HK-2 (cell line): ENCODE measurements around the gene ATP8A2.
"Not testable (repeated sequence)": the region's sequence is repeated elsewhere in the genome, so short reads cannot be mapped to it uniquely, and the experiment has no call there.

ENCODE experiments used
- DNase-seq: peaks from one replicate; pipeline ENCODE4 v3.0.0-alpha.2; 2018; ENCODE audit not compliant: unreplicated experiment

The ATP8A2 gene

DNA sequence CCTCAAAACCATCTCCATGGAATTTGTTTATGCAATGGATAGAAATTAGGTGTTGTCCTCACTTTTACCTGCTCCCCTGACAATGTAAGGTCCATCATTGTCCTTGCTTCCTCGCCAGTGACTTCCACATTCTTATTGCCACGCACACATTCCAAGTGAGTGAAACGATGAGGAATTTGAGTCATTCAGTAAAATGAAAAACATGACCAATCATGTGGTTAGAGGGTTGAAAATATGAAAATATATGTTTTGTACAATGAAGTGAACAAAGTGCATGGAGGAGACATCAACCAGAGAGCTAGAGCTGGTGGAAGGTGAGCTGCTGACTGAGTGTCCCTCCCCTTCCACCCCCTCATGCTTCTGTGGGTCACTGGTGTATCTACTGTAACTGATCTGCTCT is 91.7 kb downstream of the ATP8A2 start:
- DNase-seq = no peak

- no peak for DNase-seq
These were observed 95.1 kb downstream of the ATP8A2 start for GRCh38 chr13:25466880-25467279.

- DNase-seq = no peak
These were observed 96.8 kb downstream of the ATP8A2 start for GRCh38 chr13:25468325-25469168.

- DNase-seq = no peak
These were observed 97.4 kb downstream of the ATP8A2 start for GRCh38 chr13:25469169-25469525.

DNA sequence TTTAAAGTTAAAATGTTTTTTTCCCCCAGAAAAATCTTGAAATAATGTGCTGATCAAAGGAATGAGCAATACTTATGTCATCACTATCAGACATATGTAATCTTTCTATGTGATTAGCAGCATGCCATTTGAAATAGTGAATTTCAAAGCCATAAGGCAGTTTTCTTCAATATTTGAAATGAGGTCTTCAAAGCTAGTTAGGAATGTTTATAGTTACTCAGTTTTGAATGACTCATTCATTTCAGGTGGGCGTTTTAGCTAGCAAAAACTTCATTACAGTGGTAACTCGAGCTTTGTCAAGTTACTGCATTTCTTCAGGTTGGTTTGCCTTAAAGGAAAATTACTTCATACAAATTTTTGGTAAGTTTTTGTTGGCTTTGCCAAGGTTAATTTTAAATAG is 102.1 kb downstream of the ATP8A2 start:
- no peak for DNase-seq

- no peak for DNase-seq
These were observed 106.4 kb downstream of the ATP8A2 start for GRCh38 chr13:25478186-25478585.

DNA sequence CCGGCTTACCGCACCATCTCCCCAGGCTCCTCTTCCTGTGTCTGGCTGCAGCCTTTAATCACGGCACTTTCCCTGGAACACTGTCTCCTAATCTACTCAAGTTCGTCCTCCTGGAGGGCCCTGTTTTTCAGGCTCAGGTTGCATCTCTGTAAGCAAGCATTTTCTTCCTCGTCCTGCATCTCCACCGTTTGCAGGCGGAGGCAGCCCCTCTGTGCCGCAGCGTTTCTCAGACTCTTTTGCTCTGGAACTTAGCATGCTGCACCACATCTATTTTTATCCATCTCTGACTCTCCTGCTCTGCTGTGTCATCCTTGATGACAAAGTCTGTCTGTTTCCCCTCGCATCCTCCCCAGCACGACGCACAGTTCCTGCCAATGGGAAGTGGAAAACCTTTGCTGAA is 117.5 kb downstream of the ATP8A2 start:
- no peak for DNase-seq

- DNase-seq = no peak
These were observed 118.5 kb downstream of the ATP8A2 start for GRCh38 chr13:25490236-25490635.

GRCh38 chr13:25493931-25494640 is 122.3 kb downstream of the ATP8A2 start:
- DNase-seq = no peak

- no peak for DNase-seq
These were observed 123.1 kb downstream of the ATP8A2 start for GRCh38 chr13:25494698-25495411.

GRCh38 chr13:25501231-25501630 is 129.5 kb downstream of the ATP8A2 start:
- DNase-seq = no peak

DNA sequence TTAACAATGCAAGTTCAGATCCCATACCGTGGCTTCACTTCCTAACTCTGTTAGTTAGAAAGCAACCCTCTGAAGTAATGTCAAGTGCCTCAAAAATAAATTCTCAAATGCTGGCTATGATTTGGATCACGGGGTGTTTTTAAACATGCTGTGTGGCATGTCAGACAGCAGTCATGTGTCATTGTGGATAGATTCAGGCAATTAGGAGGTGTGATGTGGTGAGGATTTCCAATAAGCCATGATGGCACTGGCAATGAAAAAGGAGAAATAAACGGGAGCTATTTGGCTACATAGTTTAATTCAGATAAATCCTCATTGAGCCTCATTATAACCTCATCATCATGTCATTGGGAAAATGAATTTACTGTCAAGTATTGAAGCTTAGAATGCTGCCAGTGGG is 130.3 kb downstream of the ATP8A2 start:
- DNase-seq = no peak

DNA sequence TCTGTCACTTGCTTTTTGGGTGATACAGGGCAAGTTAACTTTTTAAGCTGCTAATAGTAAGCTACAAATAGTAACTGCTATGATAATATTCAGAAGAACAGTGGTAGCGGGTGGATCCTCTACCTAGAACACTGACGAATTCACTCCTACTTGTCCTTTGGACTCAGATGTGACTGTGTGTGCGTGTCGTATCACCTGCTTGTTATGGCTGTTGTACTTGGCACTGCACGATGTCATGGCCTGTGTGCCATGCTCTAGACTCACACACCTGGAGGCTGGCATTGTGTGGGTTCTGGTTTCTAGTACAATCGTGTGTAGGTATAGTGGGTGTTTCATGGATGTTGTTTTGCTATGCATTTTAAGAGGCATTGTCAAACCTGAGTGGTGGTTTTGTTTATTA is 130.8 kb downstream of the ATP8A2 start:
- no peak for DNase-seq

- no peak for DNase-seq
These were observed 132.1 kb downstream of the ATP8A2 start for GRCh38 chr13:25503856-25504255.

DNA sequence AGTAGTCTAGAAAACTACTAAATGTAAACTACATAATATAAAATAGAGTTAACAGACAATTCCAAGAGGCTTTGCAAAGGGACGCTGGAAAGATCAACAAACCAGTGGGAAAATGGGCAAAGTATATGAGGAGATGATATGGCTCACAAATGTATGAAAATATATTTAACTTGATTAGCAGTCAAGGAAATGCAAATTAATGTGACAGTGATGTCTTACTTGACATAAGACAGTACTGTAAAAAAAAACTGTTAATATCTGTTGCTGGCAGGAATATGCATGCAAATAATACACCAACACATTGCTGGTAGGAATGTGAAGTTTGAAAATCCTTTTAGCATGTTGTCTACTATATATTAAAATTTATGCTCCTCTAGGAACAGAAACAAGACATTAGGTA is 136.1 kb downstream of the ATP8A2 start:
- no peak for DNase-seq

DNA sequence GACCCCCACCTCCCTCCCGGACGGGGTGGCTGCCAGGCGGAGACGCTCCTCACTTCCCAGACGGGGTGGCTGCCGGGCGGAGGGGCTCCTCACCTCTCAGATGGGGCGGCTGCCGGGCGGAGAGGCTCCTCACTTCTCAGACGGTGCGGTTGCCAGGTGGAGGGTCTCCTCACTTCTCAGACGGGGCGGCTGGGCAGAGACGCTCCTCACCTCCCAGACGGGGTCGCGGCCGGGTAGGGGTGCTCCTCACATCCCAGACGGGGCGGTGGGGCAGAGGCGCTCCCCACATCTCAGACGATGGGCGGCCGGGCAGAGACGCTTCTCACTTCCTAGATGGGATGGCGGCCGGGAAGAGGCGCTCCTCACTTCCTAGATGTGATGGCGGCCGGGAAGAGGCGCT is 141.3 kb downstream of the ATP8A2 start:
- DNase-seq = not testable (repeated sequence)

DNA sequence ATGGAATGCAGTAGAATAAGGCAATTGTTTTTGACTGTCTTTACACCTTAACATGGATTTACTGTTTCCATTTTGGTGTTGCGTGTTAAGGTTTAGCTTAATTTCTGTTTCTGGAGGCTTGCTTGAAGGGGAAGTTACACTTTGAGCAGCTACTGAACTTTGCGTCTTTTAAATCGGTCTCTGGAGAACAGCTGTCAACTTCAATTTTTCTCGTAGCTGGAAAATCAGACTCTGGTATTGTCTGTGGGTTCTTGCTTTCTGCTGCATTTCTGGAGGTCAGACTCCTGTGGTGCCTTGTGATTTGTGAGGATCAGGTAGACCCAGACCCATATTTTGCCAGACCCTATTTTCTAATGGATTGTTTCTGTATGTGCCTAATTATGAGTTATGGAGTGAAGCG is 146.7 kb downstream of the ATP8A2 start:
- no peak for DNase-seq

- no peak for DNase-seq
These were observed 154.1 kb downstream of the ATP8A2 start for GRCh38 chr13:25525884-25526283.

GRCh38 chr13:25528266-25528665 is 156.5 kb downstream of the ATP8A2 start:
- DNase-seq = no peak

GRCh38 chr13:25529425-25529824 is 157.7 kb downstream of the ATP8A2 start:
- no peak for DNase-seq

GRCh38 chr13:25538276-25538675 is 166.5 kb downstream of the ATP8A2 start:
- DNase-seq = no peak

GRCh38 chr13:25541434-25542123 is 169.8 kb downstream of the ATP8A2 start:
- DNase-seq = no peak
